ENCODE results near the gene GDPGP1. TPM values are rescaled to one million over a fixed set of nuclear protein-coding genes. Genes with fewer than 3 reads are reported as not detected.
"Not testable (repeated sequence)": the region's sequence is repeated elsewhere in the genome, so short reads cannot be mapped to it uniquely, and the experiment has no call there.

GDPGP1 gene, protein sequence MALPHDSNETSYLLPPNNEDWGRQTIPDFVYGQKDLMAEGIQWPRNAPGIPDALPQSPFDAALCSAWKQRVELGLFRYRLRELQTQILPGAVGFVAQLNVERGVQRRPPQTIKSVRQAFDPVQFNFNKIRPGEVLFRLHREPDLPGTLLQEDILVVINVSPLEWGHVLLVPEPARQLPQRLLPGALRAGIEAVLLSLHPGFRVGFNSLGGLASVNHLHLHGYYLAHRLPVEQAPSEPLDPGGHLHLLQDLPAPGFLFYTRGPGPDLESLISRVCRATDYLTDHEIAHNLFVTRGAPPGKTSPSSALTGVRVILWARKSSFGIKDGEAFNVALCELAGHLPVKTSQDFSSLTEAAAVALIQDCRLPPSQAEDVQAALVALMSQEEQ
- 5.8 TPM for polyA plus RNA-seq (ENCODE audit: insufficient read length)
- long read RNA-seq, donor 1, partial matches to known transcripts: 0 of 2 reads
- long read RNA-seq, donor 1, other reads (novel, unspliced or antisense): 0 of 2 reads
- long read RNA-seq, donor 2, partial matches to known transcripts: 0 of 3 reads
- long read RNA-seq, donor 2, other reads (novel, unspliced or antisense): 0 of 3 reads
- long read RNA-seq, donor 3, partial matches to known transcripts: 0 of 1 reads
- long read RNA-seq, donor 3, other reads (novel, unspliced or antisense): 0 of 1 reads
- long read RNA-seq, donor 4: 0 reads
- long read RNA-seq, donor 5, partial matches to known transcripts: 96 of 190 reads
- long read RNA-seq, donor 5, other reads (novel, unspliced or antisense): 93 of 190 reads
- long read RNA-seq, donor 6, partial matches to known transcripts: 0 of 4 reads
- long read RNA-seq, donor 6, other reads (novel, unspliced or antisense): 0 of 4 reads
- long read RNA-seq, donor 7, transcript GDPGP1-204 (4 exons, 850 nt): major isoform, 5 of 7 reads
- long read RNA-seq, donor 7, partial matches to known transcripts: 0 of 7 reads
- long read RNA-seq, donor 7, other reads (novel, unspliced or antisense): 0 of 7 reads
- long read RNA-seq, donor 8, partial matches to known transcripts: 0 of 1 reads
- long read RNA-seq, donor 8, other reads (novel, unspliced or antisense): 0 of 1 reads

DNA sequence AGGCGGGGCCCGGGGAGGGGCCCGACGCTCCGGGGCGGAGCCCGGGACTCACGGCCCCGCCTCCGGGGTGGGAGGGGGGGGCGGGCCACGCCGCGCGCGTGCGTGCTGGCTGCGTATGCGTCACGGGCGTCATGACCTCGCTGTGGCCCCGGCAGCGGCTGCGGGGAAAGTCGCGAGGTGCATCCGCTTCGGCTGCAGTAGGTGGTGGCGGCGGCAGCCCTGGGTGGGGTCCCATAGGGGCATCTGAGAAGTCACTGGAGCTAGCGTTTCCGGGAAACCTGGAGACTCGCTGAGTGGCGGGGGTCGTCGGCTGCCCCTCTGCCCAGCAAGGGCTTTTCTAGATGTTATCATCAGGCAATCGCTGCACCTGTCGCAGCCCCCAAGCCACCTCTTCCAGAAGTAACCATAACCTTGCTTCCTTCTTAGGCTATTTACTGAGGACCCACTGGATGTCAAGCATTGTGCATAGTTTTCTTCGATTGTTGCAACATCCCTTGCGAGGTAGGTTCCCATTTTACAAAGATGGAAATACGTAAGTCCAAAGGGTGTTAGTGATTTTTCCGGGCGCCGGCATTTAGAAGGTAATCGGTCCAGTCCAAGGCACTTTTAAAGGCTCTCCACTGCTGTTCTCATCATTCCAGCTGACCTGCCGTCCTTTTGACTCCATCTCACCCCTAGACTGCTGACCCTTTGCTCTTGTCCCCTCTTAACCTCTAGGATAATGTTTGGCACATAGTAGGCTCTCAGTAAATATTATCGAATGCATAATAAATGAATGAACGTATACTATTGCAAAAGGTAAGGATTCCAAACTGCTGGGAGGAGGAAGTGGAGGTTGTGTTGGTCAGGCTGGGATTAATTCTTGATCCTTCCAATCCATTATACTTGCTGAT, at the start of gene GDPGP1:
Gene GDPGP1, plus strand, starts transcription at position 114 of the 893 bp plus-strand sequence. CDS start 6,700 bp downstream, outside the sequence.
- no peak for DNase-seq

DNA sequence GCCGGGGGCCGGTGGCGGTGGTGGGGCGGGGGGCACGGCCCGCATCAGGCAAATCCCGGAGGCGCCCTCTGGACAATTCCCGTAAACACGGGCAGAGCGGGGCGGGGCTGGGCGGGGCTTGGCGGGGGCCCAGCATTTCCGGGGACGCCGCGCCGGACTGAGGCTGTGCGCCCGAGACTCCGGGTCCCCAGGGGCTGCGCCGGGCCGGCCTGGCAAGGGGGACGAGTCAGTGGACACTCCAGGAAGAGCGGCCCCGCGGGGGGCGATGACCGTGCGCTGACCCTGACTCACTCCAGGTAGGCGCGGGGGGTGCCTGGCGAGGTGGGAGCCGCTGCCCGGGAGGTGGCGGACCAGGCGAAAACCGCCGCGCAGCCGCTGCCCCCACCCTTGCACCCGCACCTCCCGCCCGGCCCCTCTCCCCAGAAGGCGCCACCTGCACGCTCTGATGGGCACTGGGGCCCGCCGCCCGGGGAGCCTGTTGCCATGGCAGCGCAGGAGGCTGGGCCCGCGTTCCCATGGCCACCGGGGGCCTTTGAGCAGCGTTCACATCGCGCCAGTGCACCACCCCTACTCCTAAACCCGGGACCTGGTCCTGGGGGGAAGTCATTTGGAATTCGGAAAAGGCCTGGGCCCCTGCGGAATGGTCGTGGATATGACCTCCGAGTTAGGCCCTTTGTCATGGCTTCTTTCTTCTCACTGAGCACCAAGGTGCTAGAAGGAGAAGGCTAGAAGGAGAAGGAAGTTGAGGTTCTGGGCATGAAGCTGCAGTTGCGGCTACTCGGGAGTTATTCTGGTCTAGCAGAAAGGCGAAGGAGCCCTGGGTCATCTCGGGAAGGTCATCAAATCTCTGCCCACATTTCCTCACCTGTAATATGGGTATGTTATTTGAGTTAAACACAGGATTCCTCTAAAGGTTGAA, 49.0 kb upstream of the GDPGP1 start:
- peak; percentile 75 for DNase-seq

GRCh38 chr15:90187257-90187868, 46.6 kb upstream of the GDPGP1 start:
- no peak for DNase-seq

- not testable (repeated sequence) for DNase-seq
These were observed 45.9 kb upstream of the GDPGP1 start for GRCh38 chr15:90188065-90188464.

DNA sequence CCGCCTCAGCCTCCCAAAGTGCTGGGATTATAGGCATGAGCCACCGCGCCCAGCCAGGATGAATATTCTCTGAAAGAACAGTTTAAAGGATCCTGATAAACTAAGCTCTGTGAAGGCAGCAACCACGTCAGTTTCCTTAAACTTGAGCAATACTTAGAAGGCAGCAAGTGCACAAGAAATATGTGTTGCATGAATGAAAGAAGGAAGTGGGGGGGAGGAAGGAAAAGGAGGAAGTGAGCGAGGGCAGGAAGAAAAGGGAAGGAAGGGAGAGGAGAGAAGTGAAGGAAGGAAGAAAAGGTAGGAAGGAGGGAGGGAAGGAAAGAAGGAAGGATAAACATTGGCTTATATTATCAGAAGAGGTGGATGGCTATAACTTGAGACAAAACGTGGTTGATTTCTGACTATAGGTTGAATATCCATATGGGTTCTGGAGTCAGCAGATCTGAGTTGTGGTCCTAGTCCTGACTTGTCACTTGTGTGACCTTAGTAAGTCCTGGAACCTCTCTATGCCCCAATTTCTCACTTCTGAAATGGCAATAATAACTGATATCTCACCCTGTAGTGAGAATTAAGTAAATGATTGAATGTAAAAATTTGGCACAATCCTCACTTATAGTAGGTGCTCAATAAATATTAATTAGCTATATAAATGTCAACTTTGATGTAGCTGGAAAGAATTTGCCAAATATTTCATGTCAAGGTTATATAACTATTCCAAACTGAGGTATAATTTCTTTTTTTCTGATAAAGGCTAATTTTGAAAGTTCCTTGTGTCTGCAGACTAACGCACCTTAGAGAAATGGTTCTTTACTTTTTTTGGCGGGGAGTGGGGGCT, 44.9 kb upstream of the GDPGP1 start:
- DNase-seq: no peak

DNA sequence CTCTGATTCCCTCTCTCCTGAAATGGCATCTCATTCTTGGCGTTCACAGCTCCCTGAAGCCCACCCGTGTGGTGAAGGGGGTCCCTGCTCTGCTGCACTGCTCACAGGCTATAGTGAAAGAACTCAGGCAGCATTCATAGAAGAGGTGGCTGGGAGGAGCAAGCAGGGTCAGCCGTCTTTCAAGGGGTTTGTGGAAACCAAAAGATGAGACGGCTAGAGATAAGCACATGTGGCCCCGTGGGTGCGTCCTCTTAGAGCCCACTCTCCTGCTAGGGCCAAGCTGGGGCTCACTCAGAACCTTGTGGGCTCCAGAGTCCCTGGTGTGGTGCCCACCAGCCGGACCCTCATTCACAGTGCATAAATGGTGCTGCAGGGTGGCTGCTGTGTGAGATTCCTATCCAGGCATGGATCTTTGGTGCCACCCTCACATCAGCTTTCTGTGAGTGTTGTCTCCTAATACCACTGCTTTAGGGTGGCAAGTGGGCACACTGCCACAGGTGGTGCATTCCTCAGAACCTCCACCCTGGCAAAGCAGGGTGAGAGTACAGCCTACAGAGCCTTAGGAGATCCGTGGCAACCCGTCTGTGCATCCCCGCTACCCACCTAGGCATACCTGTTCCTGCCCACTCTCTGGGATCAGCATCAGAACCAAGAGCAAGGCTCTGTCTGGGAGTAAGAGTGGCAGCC, 44.1 kb upstream of the GDPGP1 start:
- DNase-seq: no peak

GRCh38 chr15:90190606-90191343, 43.2 kb upstream of the GDPGP1 start:
- DNase-seq: no peak

- DNase-seq: no peak
These were observed 42.7 kb upstream of the GDPGP1 start for GRCh38 chr15:90191344-90191687.

GRCh38 chr15:90191794-90192509, 42.1 kb upstream of the GDPGP1 start:
- peak; percentile 90 for DNase-seq

DNA sequence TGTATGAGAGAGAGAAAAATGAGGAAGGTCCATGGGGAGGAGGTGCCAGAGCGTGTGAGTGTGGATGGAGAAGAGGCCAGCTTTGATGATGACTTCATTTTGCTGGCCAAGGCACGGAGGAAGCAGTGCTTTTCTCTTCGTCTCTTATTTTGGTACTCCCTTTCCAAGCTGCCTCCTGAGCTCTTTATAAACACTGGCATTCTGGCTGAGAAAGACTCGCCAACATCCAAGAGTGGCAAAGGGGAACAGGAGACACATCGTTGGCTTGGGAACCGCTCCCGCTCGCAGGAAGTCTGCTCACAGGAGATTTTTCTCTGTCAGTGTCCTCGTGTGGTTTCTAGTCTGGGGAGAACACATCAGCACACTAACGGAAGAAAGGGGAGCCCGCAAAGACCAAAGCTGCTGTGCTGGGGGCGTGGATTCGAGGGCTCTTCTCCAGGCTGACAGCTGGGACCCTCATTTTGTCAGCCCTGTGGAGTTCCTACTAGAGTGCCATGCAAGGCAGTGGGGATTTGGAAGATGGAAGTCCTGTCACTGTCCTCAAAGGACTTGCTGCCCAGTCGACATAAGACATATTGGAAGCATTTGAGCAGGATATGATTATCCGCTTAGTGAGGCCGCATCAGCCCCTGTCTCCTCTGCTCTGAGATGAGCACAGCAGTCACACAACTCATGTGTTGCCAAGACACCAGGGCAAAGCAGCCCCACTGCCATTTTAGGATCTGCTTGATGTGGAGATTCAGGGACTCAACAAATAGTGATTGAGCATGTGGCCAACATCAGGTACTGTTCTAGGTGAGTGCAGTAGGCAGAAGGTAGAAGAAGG, 40.8 kb upstream of the GDPGP1 start:
- DNase-seq: no peak

DNA sequence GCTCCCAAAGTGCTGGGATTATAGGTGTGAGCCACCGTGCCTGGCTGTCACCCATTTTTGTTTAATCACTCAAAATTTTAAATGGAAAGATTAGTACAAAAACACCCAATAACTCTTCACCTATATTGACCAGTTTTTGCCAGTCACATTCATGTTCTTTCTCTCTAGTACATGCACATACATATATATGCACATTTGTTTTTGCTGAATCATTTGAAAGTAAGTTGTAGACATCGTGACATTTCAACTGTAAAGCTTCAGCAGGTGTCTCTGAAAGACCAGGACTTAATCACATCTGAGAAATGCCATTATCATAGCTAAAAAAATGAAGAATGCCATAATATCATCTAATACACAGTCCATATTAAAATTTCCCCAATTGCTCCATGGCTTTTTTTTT, 39.4 kb upstream of the GDPGP1 start:
- DNase-seq: no peak

DNA sequence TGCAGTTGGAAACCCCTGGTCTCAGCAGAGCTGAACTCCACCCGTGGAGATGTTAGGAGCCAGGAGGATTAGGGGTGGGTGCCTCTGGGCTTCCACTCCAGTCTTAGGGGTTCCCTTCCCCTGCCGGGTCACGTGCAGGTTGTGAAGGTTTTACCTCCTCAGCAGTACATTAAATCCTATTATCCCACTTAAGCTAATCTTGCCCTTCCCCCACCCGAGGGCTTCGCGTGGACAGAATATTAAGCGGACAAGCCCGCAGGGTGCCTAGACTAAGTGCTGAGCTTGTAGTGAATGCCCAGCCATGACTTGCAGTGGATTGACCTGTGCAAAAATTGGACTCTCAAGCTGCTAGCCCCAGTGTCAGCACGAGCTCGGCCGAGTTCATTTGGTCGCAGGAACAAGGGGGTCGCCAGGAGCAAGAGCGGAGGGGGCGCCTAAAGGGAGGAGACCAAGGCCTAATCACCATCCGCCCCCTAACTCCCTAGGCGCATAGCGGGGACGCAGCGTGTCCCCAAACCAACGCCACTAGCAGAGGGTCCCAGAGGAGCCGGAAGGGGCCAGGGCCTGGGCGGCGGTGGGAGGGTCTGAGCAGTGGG, 33.4 kb upstream of the GDPGP1 start:
- DNase-seq: no peak

GRCh38 chr15:90201130-90201943, 32.7 kb upstream of the GDPGP1 start, which contains the start of gene SEMA4B:
Gene SEMA4B (plus strand): TSS chr15:90201330. CDS start chr15:90201579, 249 bp downstream.
- no peak for DNase-seq

- no peak for DNase-seq
These were observed 32.0 kb upstream of the GDPGP1 start for GRCh38 chr15:90201944-90202375.

GRCh38 chr15:90202929-90203328, 31.1 kb upstream of the GDPGP1 start:
- no peak for DNase-seq

All from left kidney (tissue), 8 donors.